Thyroid gland (tissue), 4 donors: ENCODE results near the gene TRIM36. TPM values are rescaled to one million over a fixed set of nuclear protein-coding genes. Genes with fewer than 3 reads are reported as not detected.

ENCODE experiments used
- DNase-seq, 2 donors: peaks; one replicate each; pipeline ENCODE4 v3.0.0-alpha.2; 2019
- H3K27ac ChIP-seq, 3 donors: fragments of 200-600 bp; sonication (generic); 1 replicate in 2 of 3; 2 replicates in 1 of 3; pipeline ENCODE4 v1.5.1; 2016 to 2019; ENCODE audit warnings: mild to moderate bottlenecking in 1 of 3, moderate library complexity in 1 of 3
- H3K27me3 ChIP-seq: fragments of 200-600 bp; sonication (generic); one replicate; pipeline ENCODE4 v1.5.1; 2019
- H3K36me3 ChIP-seq, 2 donors: fragments of 200-600 bp; sonication (generic); one replicate each; pipeline ENCODE4 v1.5.1; 2016 to 2019
- H3K4me1 ChIP-seq, 2 donors: fragments of 200-600 bp; sonication (generic); one replicate each; pipeline ENCODE4 v1.5.1; 2017 to 2019
- H3K4me3 ChIP-seq, 3 donors: fragments of 200-600 bp; sonication (generic); replicated peaks in 1 of 3; 1 replicate in 2 of 3; 2 replicates in 1 of 3; pipeline ENCODE4 v1.5.1; 2016; ENCODE audit warnings: mild to moderate bottlenecking in 1 of 3
- H3K9me3 ChIP-seq: fragments of 200-600 bp; sonication (generic); one replicate; pipeline ENCODE4 v1.5.1; 2017
- CTCF ChIP-seq, 6 experiments: fragments of 200-600 bp in 3 of 6; fragments of 450-650 bp in 3 of 6; sonication (generic) in 3 of 6; IDR thresholded peaks; one replicate each; pipeline ENCODE4 v1.5.1; 2016 to 2019; ENCODE audit warnings: antibody characterized with exemption in 6 of 6, mild to moderate bottlenecking in 2 of 6, inconsistent platforms in 1 of 6, moderate library complexity in 1 of 6
- POLR2A ChIP-seq, 2 donors: fragments of 450-650 bp; IDR thresholded peaks; one replicate each; pipeline ENCODE4 v1.6.1; 2017; ENCODE audit warnings: antibody characterized with exemption in 2 of 2, mild to moderate bottlenecking in 2 of 2, moderate library complexity in 1 of 2
- WGBS, 2 donors: methylation state at CpG; one replicate each; pipeline ENCODE4 v1.1.5; 2017; 5-methylcytosine and 5-hydroxymethylcytosine counted together
- intact Hi-C: fragments of 100-400 bp; cut with DNase I; formaldehyde crosslinking; loops from one replicate; pipeline ENCODE4 v1.15.1; 2023
- total RNA-seq, 4 donors: library from RNA; depleted of rRNA; stranded (reverse); fragments of >200 nt; gene quantifications; one replicate each; pipeline ENCODE4 v1.2.3, GENCODE V29; 2016

TRIM36 gene
- total RNA-seq, 4 donors from 2014 or later = 0.22 to 3.4 (median 2.1) TPM

- no peaks in the 10 kb centered on the region for H3K27me3 ChIP-seq
- DNase-seq = no peak
- intact Hi-C loops = no loop called here
- H3K36me3 ChIP-seq = no peaks in the 10 kb centered on the region
- TF ChIP-seq POLR2A (IDR thresholded peaks at IDR 0.05) (no peak), CTCF (IDR thresholded peaks at IDR 0.05) (no peak)
- H3K27ac ChIP-seq = no peak overlapping the region
- peak overlapping the region; percentile 56 to 83 (median 58) for H3K4me3 ChIP-seq
- H3K9me3 ChIP-seq = no peaks in the 10 kb centered on the region
- WGBS, 2 donors = 2 to 5% methylated on average over 40 to 44 of the region's 69 CpGs
- peaks cover 8 to 12% of the 10 kb centered on the region in 2 donors for H3K4me1 ChIP-seq
These were observed 623 bp upstream of the TRIM36 start for GRCh38 chr5:115170134-115170928.

- Histone ChIP-seq H3K27me3 (no peaks in the 10 kb centered on the region), H3K9me3 (no peaks in the 10 kb centered on the region), H3K4me1 (peaks cover 8 to 12% of the 10 kb centered on the region in 2 donors), H3K27ac (no peak overlapping the region), H3K4me3 (peak overlapping the region; percentile 58 to 83 (median 70)), H3K36me3 (no peaks in the 10 kb centered on the region)
- DNase-seq = peak; percentile 7 to 16
- intact Hi-C loops = no loop called here
- TF ChIP-seq CTCF (IDR thresholded peaks at IDR 0.05) = no peak
- TF ChIP-seq POLR2A (IDR thresholded peaks at IDR 0.05) = no peak
- WGBS, 2 donors = 3 to 6% methylated on average over 27 to 36 of the region's 41 CpGs
These were observed 750 bp downstream of the TRIM36 start for GRCh38 chr5:115168829-115169486.

- Histone ChIP-seq H3K9me3 (no peaks in the 10 kb centered on the region), H3K4me1 (peaks cover 8 to 12% of the 10 kb centered on the region in 2 donors), H3K27ac (no peak overlapping the region), H3K36me3 (no peaks in the 10 kb centered on the region), H3K4me3 (no peak overlapping the region), H3K27me3 (no peaks in the 10 kb centered on the region)
- WGBS, 2 donors = 95 to 96% methylated on average over 12 of the region's 12 CpGs
- intact Hi-C loops = no loop called here
- DNase-seq = no peak
- TF ChIP-seq POLR2A (IDR thresholded peaks at IDR 0.05) (no peak), CTCF (IDR thresholded peaks at IDR 0.05) (no peak)
These were observed 2.8 kb downstream of the TRIM36 start for GRCh38 chr5:115166744-115167393.

- DNase-seq = no peak
- 90 to 93% methylated on average over 5 of the region's 5 CpGs for WGBS, 2 donors
- TF ChIP-seq CTCF (IDR thresholded peaks at IDR 0.05) = no peak
- TF ChIP-seq POLR2A (IDR thresholded peaks at IDR 0.05) = no peak
- no peaks in the 10 kb centered on the region for H3K9me3 ChIP-seq
- intact Hi-C loops = no loop called here
- no peak overlapping the region for H3K4me3 ChIP-seq
- H3K27ac ChIP-seq = no peak overlapping the region
- H3K27me3 ChIP-seq = no peaks in the 10 kb centered on the region
- peaks cover 5 to 7% of the 10 kb centered on the region in 2 donors for H3K4me1 ChIP-seq
- H3K36me3 ChIP-seq = no peaks in the 10 kb centered on the region
These were observed 3.9 kb downstream of the TRIM36 start for GRCh38 chr5:115165790-115166189.
